ENCODE measurements around the gene BCL10. TPM values are rescaled to one million over a fixed set of nuclear protein-coding genes. Genes with fewer than 3 reads are reported as not detected.
A peak's percentile ranks its signal among the peaks of the same experiment; 100 is the strongest.

BCL10 gene
- polyA plus RNA-seq, 1 donor (not counting 4 experiments of a cell fraction or from before 2014, with no cell fraction given): 22.4 TPM

DNA sequence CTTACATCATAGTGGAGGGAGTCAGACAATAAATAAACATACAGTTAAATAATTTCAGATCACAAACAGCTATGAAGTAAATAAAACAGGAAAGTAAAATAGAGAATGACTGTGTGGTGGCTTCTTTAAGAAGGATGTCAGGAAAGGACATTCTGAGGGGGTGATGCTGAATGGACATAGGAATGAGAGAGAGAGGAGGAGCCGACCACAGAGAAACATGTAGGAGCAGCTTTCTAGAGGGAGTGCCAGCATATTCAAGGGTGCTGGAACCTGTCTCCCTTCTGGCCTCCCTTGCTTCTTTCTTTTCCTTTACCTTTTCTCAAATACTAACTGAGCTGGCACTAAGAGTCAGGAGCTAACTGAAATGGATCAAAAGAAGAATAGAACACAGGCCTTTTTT is 20.5 kb upstream of the BCL10 start:
- Histone ChIP-seq H3K36me3 (ENCODE audit: control insufficient read depth in 2 of 2, extremely low read depth in 1 of 2, insufficient read depth in 2 of 2, low read length in 2 of 2) (no peaks in the 10 kb centered on the region), H3K4me3 (ENCODE audit: control insufficient read depth in 2 of 3, extremely low read depth in 1 of 3, insufficient read depth in 2 of 3, low read depth in 1 of 3, low read length in 3 of 3) (peak overlapping the region in 2 of 3 experiments; percentile 29 to 59), H2AFZ (ENCODE audit: control insufficient read depth, low read length) (no peak overlapping the region), H3K9me3 (ENCODE audit: control insufficient read depth, low read depth, low read length) (no peaks in the 10 kb centered on the region), H3K4me1 (ENCODE audit: control insufficient read depth, extremely low read depth, insufficient read depth, low read length) (peaks cover 54% of the 10 kb centered on the region), H3K4me2 (ENCODE audit: control insufficient read depth, extremely low read depth, insufficient read depth, low read depth, low read length) (peak overlapping the region; percentile 85), H3K9ac (ENCODE audit: control insufficient read depth, extremely low read depth, insufficient read depth, low read length) (peak overlapping the region; percentile 66), H3K27me3 (ENCODE audit: control insufficient read depth, extremely low read depth, insufficient read depth, low read length) (no peaks in the 10 kb centered on the region), H3K9me1 (ENCODE audit: control insufficient read depth, extremely low read depth, insufficient read depth, low read length) (peaks cover 2% of the 10 kb centered on the region), H3K79me2 (ENCODE audit: control insufficient read depth, insufficient read depth, low read length) (no peaks in the 10 kb centered on the region), H3K27ac (ENCODE audit: control insufficient read depth, insufficient read depth, low read length) (peak overlapping the region; percentile 91), H4K20me1 (ENCODE audit: control insufficient read depth, extremely low read depth, insufficient read depth, low read length) (no peaks in the 10 kb centered on the region)
- dilution Hi-C loops (cut with MboI; ENCODE audit: extremely low pct_ligation_motif_present, low sequenced_read_pairs): no loop called here
- DNase-seq (ENCODE audit: low read depth, low spot score): no peak
- peak; percentile 80 for FAIRE-seq
- no peak for TF ChIP-seq EZH2 (IDR thresholded peaks at IDR 0.05; ENCODE audit: low read length)
- TF ChIP-seq, protein P1, sequence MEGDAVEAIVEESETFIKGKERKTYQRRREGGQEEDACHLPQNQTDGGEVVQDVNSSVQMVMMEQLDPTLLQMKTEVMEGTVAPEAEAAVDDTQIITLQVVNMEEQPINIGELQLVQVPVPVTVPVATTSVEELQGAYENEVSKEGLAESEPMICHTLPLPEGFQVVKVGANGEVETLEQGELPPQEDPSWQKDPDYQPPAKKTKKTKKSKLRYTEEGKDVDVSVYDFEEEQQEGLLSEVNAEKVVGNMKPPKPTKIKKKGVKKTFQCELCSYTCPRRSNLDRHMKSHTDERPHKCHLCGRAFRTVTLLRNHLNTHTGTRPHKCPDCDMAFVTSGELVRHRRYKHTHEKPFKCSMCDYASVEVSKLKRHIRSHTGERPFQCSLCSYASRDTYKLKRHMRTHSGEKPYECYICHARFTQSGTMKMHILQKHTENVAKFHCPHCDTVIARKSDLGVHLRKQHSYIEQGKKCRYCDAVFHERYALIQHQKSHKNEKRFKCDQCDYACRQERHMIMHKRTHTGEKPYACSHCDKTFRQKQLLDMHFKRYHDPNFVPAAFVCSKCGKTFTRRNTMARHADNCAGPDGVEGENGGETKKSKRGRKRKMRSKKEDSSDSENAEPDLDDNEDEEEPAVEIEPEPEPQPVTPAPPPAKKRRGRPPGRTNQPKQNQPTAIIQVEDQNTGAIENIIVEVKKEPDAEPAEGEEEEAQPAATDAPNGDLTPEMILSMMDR (optimal IDR thresholded peaks at IDR 0.05 in 1 of 3, IDR thresholded peaks at IDR 0.05 in 1 of 3, conservative IDR thresholded peaks at IDR 0.05 in 1 of 3; ENCODE audit: extremely low read depth in 1 of 3, insufficient read depth in 2 of 3, low read length in 3 of 3): no peak

DNA sequence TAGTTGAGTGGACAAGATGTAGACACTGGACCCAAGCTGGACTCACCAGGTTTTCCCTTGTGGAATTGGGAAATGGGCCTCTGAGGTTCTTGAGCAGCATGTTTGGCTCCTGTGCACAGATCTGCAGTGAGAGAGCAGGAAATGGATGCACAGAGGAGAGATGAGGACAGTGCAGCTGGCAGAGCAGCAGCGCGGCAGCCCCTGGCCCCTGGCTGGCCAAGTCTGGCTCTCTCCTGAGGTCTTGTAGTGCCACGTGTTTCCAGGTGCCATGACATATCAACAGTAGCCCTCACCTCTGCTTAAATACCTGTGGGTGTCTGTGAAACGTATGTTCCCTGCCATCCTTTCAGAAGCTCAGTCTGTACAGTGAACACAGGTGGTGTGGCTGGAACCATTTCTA is 19.2 kb upstream of the BCL10 start:
- peaks cover 2% of the 10 kb centered on the region for H3K9me1 ChIP-seq (ENCODE audit: control insufficient read depth, extremely low read depth, insufficient read depth, low read length)
- H3K9ac ChIP-seq (ENCODE audit: control insufficient read depth, extremely low read depth, insufficient read depth, low read length): peak overlapping the region; percentile 48
- FAIRE-seq: peak; percentile 20
- H3K36me3 ChIP-seq (ENCODE audit: control insufficient read depth in 2 of 2, extremely low read depth in 1 of 2, insufficient read depth in 2 of 2, low read length in 2 of 2): no peaks in the 10 kb centered on the region
- H3K9me3 ChIP-seq (ENCODE audit: control insufficient read depth, low read depth, low read length): no peaks in the 10 kb centered on the region
- dilution Hi-C loops (cut with MboI; ENCODE audit: extremely low pct_ligation_motif_present, low sequenced_read_pairs): no loop called here
- peaks cover 65% of the 10 kb centered on the region for H3K4me1 ChIP-seq (ENCODE audit: control insufficient read depth, extremely low read depth, insufficient read depth, low read length)
- peak overlapping the region; percentile 66 for H3K4me2 ChIP-seq (ENCODE audit: control insufficient read depth, extremely low read depth, insufficient read depth, low read depth, low read length)
- no peaks in the 10 kb centered on the region for H3K79me2 ChIP-seq (ENCODE audit: control insufficient read depth, insufficient read depth, low read length)
- no peak overlapping the region for H3K4me3 ChIP-seq (ENCODE audit: control insufficient read depth in 2 of 3, extremely low read depth in 1 of 3, insufficient read depth in 2 of 3, low read depth in 1 of 3, low read length in 3 of 3)
- H4K20me1 ChIP-seq (ENCODE audit: control insufficient read depth, extremely low read depth, insufficient read depth, low read length): no peaks in the 10 kb centered on the region
- H3K27ac ChIP-seq (ENCODE audit: control insufficient read depth, insufficient read depth, low read length): peak overlapping the region; percentile 86
- no peaks in the 10 kb centered on the region for H3K27me3 ChIP-seq (ENCODE audit: control insufficient read depth, extremely low read depth, insufficient read depth, low read length)
- no peak overlapping the region for H2AFZ ChIP-seq (ENCODE audit: control insufficient read depth, low read length)
- no peak for DNase-seq (ENCODE audit: low read depth, low spot score)
- no peak for TF ChIP-seq EZH2 (IDR thresholded peaks at IDR 0.05; ENCODE audit: low read length)
- TF ChIP-seq, protein P1 (optimal IDR thresholded peaks at IDR 0.05 in 1 of 3, IDR thresholded peaks at IDR 0.05 in 1 of 3, conservative IDR thresholded peaks at IDR 0.05 in 1 of 3; ENCODE audit: extremely low read depth in 1 of 3, insufficient read depth in 2 of 3, low read length in 3 of 3): no peak

Data from keratinocyte (primary cell).